Peyer's patch (tissue), 4 donors: Measurements from ENCODE around the gene CCDC93. TPM values are rescaled to one million over a fixed set of nuclear protein-coding genes. Genes with fewer than 3 reads are reported as not detected.
A peak's percentile ranks its signal among the peaks of the same experiment; 100 is the strongest.

Experiments
- DNase-seq, 3 donors: peaks; one replicate each; pipeline ENCODE4 v3.0.0-alpha.2; 2017 to 2019
- H3K27ac ChIP-seq, 4 donors: fragments of 200-600 bp; sonication (generic); one replicate each; pipeline ENCODE4 v1.5.1; 2016 to 2019
- H3K27me3 ChIP-seq, 2 donors: fragments of 200-600 bp; sonication (generic); one replicate each; pipeline ENCODE4 v1.5.1; 2019
- H3K36me3 ChIP-seq, 3 donors: fragments of 200-600 bp; sonication (generic); one replicate each; pipeline ENCODE4 v1.5.1; 2016 to 2019
- H3K4me1 ChIP-seq, 4 donors: fragments of 200-600 bp; sonication (generic); one replicate each; pipeline ENCODE4 v1.5.1; 2016 to 2019
- H3K4me3 ChIP-seq, 4 donors: fragments of 200-600 bp; sonication (generic); 1 replicate in 3 of 4; 2 replicates in 1 of 4; pipeline ENCODE4 v1.5.1; 2016 to 2019; ENCODE audit warnings: mild to moderate bottlenecking in 1 of 4
- H3K9me3 ChIP-seq, 4 donors: fragments of 200-600 bp; sonication (generic); one replicate each; pipeline ENCODE4 v1.5.1; 2016 to 2019; ENCODE audit warnings: mild to moderate bottlenecking in 1 of 4
- POLR2A ChIP-seq, 2 donors: fragments of 450-650 bp; IDR thresholded peaks; one replicate each; pipeline ENCODE4 v1.5.1; 2017; ENCODE audit warnings: antibody characterized with exemption in 2 of 2, mild to moderate bottlenecking in 2 of 2, moderate library complexity in 2 of 2
- total RNA-seq, 4 donors: library from RNA; depleted of rRNA; stranded (reverse); fragments of >200 nt; gene quantifications; one replicate each; pipeline ENCODE4 v1.1.0, GENCODE V29; 2016
- TF ChIP-seq, protein P1 (sequence below), 6 experiments: fragments of 450-650 bp in 4 of 6; fragments of 200-600 bp in 2 of 6; sonication (generic) in 1 of 6; IDR thresholded peaks; one replicate each; pipeline ENCODE4 v1.5.1; 2017 to 2019; ENCODE audit warnings: antibody characterized with exemption in 6 of 6, mild to moderate bottlenecking in 3 of 6, moderate library complexity in 1 of 6

Gene CCDC93
- total RNA-seq, 4 donors from 2014 or later = 47.0 to 59.3 (median 55.0) TPM

DNA sequence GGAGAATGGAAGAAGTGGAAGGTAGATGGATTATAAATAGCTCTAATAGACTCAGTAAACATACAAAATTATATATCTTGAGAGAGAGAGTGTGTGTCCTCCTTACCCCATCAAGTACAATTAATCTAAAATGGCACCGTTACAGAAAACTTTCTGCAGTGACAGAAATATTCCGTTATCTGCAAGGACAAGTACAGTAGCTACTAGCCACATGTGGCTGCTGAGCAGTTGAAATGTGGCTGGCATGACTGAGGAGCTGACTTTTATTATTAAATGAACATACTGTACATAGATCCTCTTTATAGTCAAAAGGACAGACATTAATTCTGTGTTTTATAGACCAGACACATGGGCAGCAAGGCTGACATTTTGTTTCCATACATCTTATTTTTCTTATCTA, 7.0 kb downstream of the CCDC93 start:
- H3K36me3 ChIP-seq = peaks cover 0 to 54% (median 2%) of the 10 kb centered on the region in 3 donors
- TF ChIP-seq, protein P1, sequence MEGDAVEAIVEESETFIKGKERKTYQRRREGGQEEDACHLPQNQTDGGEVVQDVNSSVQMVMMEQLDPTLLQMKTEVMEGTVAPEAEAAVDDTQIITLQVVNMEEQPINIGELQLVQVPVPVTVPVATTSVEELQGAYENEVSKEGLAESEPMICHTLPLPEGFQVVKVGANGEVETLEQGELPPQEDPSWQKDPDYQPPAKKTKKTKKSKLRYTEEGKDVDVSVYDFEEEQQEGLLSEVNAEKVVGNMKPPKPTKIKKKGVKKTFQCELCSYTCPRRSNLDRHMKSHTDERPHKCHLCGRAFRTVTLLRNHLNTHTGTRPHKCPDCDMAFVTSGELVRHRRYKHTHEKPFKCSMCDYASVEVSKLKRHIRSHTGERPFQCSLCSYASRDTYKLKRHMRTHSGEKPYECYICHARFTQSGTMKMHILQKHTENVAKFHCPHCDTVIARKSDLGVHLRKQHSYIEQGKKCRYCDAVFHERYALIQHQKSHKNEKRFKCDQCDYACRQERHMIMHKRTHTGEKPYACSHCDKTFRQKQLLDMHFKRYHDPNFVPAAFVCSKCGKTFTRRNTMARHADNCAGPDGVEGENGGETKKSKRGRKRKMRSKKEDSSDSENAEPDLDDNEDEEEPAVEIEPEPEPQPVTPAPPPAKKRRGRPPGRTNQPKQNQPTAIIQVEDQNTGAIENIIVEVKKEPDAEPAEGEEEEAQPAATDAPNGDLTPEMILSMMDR (IDR thresholded peaks at IDR 0.05) = no peak
- no peak for TF ChIP-seq POLR2A (IDR thresholded peaks at IDR 0.05)
- H3K9me3 ChIP-seq = no peaks in the 10 kb centered on the region
- DNase-seq = no peak
- H3K27ac ChIP-seq = no peak overlapping the region
- no peaks in the 10 kb centered on the region for H3K27me3 ChIP-seq
- H3K4me3 ChIP-seq = no peak overlapping the region
- peaks cover 0 to 12% (median 2%) of the 10 kb centered on the region in 4 donors for H3K4me1 ChIP-seq

DNA sequence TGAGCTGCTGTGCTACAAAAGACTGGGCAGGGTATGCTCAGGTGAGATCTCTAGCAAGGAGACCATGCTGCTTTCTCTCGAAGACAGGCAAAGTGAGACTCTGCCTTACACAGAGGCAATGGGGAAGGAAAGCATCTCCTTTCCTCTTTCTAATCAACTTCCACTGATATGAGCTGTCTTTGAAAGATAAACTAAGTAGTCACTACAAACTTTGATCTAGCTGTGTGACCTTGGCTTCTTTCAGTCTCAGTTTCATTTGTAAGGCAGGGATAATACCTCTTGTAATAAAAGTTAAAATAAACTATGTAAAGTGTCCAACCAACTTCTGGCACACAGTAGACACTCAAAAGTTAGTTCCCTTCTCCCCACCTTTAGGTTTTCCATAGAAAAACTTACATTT, 7.5 kb downstream of the CCDC93 start:
- peaks cover 0 to 8% (median 2%) of the 10 kb centered on the region in 4 donors for H3K4me1 ChIP-seq
- H3K27ac ChIP-seq = no peak overlapping the region
- peaks cover 0 to 60% (median 2%) of the 10 kb centered on the region in 3 donors for H3K36me3 ChIP-seq
- DNase-seq = no peak
- TF ChIP-seq, protein P1 (IDR thresholded peaks at IDR 0.05) = no peak
- TF ChIP-seq POLR2A (IDR thresholded peaks at IDR 0.05) = no peak
- no peak overlapping the region for H3K4me3 ChIP-seq
- H3K27me3 ChIP-seq = no peaks in the 10 kb centered on the region
- no peaks in the 10 kb centered on the region for H3K9me3 ChIP-seq

DNA sequence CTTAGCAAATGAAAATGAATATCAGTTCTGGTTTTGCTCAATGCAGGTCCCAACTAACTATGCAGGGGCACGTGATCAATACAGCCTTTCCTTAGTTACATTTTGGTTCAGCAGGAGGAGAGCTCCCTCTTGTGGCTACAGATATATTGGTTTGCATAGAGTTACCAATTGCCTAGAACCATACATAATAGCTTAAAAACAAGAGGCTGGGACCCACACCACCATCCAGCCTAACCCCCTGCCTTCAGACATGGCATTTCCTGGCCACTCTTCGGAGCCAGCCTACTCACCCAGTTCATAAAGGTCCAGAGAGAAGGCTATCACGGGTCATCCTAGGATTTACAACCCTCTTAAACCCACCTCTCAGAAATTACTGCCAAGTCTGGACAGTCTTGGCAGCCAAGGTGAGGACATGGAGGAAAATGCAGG, 10.5 kb downstream of the CCDC93 start:
- no peak overlapping the region for H3K4me3 ChIP-seq
- DNase-seq = peak in 2 of 3 donors; percentile 38 to 71
- no peak for TF ChIP-seq POLR2A (IDR thresholded peaks at IDR 0.05)
- TF ChIP-seq, protein P1 (IDR thresholded peaks at IDR 0.05) = peak; percentile 62 to 91 (median 88)
- H3K4me1 ChIP-seq = peaks cover 0 to 8% (median 2%) of the 10 kb centered on the region in 4 donors
- H3K27me3 ChIP-seq = no peaks in the 10 kb centered on the region
- H3K27ac ChIP-seq = no peak overlapping the region
- H3K9me3 ChIP-seq = no peaks in the 10 kb centered on the region
- H3K36me3 ChIP-seq = peaks cover 2 to 85% (median 5%) of the 10 kb centered on the region in 3 donors

DNA sequence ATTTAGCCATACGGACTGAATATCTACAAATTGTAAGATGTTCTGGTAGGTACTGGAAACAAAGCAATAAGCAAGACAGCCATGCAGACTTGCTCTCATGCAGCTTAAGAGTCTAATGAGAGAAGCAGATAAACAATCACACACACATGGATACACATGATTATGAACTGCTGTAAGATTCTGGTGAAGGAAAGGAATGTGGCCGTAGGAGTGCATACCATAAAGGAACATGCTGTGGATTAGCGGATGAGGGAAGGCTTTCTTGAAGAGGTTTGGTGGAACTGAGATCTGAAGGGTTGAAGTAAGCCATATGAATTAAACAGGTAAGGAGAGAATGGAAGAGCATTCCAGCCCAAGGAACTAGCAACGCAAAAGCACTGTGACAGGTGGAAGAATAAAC, 13.8 kb downstream of the CCDC93 start:
- no peaks in the 10 kb centered on the region for H3K9me3 ChIP-seq
- peaks cover 0 to 4% (median 0%) of the 10 kb centered on the region in 4 donors for H3K4me1 ChIP-seq
- no peak for DNase-seq
- no peak overlapping the region for H3K27ac ChIP-seq
- H3K36me3 ChIP-seq = peaks cover 2 to 87% (median 5%) of the 10 kb centered on the region in 3 donors
- no peaks in the 10 kb centered on the region for H3K27me3 ChIP-seq
- TF ChIP-seq, protein P1 (IDR thresholded peaks at IDR 0.05) = no peak
- TF ChIP-seq POLR2A (IDR thresholded peaks at IDR 0.05) = no peak
- no peak overlapping the region for H3K4me3 ChIP-seq

DNA sequence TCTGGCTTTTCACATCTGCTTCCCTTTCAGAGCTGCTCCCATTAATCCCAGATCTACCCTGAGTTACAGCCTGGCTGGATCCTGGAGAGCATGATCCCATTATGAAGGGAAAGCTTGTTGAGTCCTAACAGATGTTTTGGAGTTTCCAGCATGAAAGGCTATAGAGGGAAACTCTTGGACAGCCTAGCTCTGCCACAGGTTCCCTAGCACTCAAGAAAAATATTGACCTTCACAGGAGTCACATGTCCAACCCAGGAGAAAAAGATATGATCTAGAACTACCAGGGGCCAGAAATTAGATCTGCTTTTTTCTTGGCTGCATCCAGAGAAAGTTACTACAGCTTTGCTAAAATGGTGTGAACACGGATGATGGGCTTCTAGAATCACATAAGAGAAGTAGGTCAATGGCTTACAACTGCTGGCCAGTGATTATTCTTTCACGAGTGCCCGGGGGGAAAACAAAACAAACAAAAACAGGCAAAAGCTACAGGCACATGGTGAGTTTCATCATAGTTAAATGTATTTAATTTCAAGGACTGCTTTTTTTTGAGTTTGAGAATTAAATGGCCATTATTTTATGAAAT, 15.9 kb downstream of the CCDC93 start:
- no peak overlapping the region for H3K27ac ChIP-seq
- no peaks in the 10 kb centered on the region for H3K27me3 ChIP-seq
- DNase-seq = no peak
- no peak overlapping the region for H3K4me3 ChIP-seq
- H3K36me3 ChIP-seq = peaks cover 0 to 92% (median 5%) of the 10 kb centered on the region in 3 donors
- H3K4me1 ChIP-seq = no peaks in the 10 kb centered on the region
- H3K9me3 ChIP-seq = no peaks in the 10 kb centered on the region
- TF ChIP-seq, protein P1 (IDR thresholded peaks at IDR 0.05) = no peak
- no peak for TF ChIP-seq POLR2A (IDR thresholded peaks at IDR 0.05)
